Measurements from ENCODE around the gene EFCAB9.

The EFCAB9 gene

DNA sequence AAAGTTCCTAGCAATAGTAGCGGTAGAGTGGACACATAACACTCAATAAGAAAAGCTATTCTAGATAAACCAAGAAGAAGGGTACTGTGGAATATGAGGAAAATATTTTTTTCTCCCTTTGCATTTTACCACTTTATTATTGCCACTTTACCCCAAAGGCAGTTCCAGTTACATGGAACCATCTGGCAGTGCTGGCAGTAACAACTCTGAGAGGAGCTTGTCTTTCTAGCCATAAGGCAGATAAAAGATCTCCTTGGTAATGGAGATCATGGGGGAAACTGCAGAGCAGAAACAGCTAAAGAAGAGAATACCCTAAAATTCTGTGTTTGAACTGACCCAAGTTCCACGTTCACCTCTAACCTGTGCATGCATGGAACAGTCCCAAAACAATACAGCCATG is 51.1 kb downstream of the EFCAB9 start:
- POLR2A ChIA-PET (ENCODE audit: low non-redundant PET): no interaction called here
- no peak overlapping the region for H3K27ac ChIP-seq
- CTCF ChIA-PET: interaction anchor here (0.6 kb wide), 1 partner anchor 1665 kb away, joined by 3 read pairs; no protein-coding TSS in a partner anchor
- no peak for DNase-seq (ENCODE audit: low spot score)
- TF ChIP-seq CTCF (conservative IDR thresholded peaks at IDR 0.05; ENCODE audit: low read depth): no peak

DNA sequence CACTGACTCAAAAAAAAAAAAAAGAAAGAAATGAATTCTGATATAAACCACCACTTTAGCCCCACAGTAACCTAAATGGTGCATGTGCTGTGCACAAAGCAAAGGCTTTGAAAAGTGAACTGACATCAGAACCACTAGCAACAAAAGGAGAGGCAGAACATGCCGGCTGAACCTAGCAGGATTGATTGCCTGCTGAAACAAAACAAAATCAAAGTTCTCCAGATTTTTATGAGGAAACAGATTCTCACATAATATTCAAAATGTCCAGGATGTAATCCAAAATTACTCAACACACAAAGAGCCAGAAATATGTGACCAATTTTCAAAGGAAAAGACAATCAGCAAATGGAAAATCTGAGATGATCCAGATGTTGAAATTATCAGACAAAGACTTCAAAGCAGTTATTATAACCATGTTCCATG is 51.7 kb downstream of the EFCAB9 start:
- POLR2A ChIA-PET (ENCODE audit: low non-redundant PET): no interaction called here
- no peak overlapping the region for H3K27ac ChIP-seq
- CTCF ChIA-PET: interaction anchor here (0.6 kb wide), 1 partner anchor 1666 kb away, joined by 3 read pairs; no protein-coding TSS in a partner anchor
- DNase-seq (ENCODE audit: low spot score): no peak
- no peak for TF ChIP-seq CTCF (conservative IDR thresholded peaks at IDR 0.05; ENCODE audit: low read depth)

DNA sequence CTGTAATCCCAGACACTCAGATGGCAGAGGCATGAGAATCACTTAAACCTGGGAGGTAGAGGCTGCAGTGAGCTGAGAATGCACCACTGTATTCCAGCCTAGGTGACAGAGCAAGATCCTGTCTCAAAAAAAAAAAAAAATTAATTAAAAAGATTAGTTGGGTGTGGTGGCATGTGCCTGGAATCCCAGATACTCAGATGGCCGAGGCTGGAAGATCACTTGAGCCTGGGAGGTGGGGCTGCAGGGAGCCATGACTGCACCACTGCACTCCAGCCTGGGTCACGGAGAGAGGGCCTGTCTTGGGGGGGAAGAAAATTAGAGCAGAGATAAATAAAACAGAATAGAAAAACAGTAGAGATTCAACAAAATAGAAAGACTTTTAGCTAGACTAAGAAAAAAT is 54.7 kb downstream of the EFCAB9 start:
- no peak for TF ChIP-seq CTCF (conservative IDR thresholded peaks at IDR 0.05; ENCODE audit: low read depth)
- no peak for DNase-seq (ENCODE audit: low spot score)
- ChIA-PET CTCF (interaction anchor here (0.6 kb wide), 1 partner anchor 156 kb away, joined by 4 read pairs; no protein-coding TSS in a partner anchor), POLR2A (ENCODE audit: low non-redundant PET) (no interaction called here)
- no peak overlapping the region for H3K27ac ChIP-seq

- ChIA-PET CTCF (interaction anchor here (0.6 kb wide), 3 partner anchors 18 to 305 kb away, joined by 3 to 5 read pairs (median 3); no protein-coding TSS in a partner anchor), POLR2A (ENCODE audit: low non-redundant PET) (interaction anchor here (0.7 kb wide), 1 partner anchor 92 kb away, joined by 3 read pairs; no protein-coding TSS in a partner anchor)
- no peak overlapping the region for H3K27ac ChIP-seq
- DNase-seq (ENCODE audit: low spot score): no peak
- TF ChIP-seq CTCF (conservative IDR thresholded peaks at IDR 0.05; ENCODE audit: low read depth): no peak
Measured at GRCh38 chr5:172251419-172251818, 57.4 kb downstream of the EFCAB9 start.

DNA sequence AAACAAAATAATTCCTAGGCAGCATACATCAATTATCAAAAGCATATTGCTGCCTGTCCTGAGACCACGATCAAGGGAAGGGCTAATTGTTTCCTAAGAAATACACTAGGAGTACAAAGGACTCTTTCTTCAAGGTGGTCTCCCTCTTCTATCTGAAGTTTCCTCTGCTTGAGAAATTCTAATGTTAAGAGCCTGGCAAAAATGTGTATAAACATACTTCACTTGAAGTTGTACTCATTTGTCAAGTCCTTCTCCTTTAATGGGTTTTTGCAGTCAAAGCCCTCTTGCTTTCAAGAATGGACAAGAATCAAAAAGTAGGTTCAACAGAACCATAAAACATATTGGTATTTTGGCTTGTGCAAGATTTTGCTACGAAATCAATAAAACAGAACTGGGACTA is 58.5 kb downstream of the EFCAB9 start:
- ChIA-PET POLR2A (ENCODE audit: low non-redundant PET) (no interaction called here), CTCF (no interaction called here)
- no peak for TF ChIP-seq CTCF (conservative IDR thresholded peaks at IDR 0.05; ENCODE audit: low read depth)
- DNase-seq (ENCODE audit: low spot score): no peak
- no peak overlapping the region for H3K27ac ChIP-seq
